ENCODE results near the gene ZNF500. TPM values are rescaled to one million over a fixed set of nuclear protein-coding genes. Genes with fewer than 3 reads are reported as not detected.

The ZNF500 gene
- total RNA-seq, 1 experiment from 2014 or later = 10.6 TPM

DNA sequence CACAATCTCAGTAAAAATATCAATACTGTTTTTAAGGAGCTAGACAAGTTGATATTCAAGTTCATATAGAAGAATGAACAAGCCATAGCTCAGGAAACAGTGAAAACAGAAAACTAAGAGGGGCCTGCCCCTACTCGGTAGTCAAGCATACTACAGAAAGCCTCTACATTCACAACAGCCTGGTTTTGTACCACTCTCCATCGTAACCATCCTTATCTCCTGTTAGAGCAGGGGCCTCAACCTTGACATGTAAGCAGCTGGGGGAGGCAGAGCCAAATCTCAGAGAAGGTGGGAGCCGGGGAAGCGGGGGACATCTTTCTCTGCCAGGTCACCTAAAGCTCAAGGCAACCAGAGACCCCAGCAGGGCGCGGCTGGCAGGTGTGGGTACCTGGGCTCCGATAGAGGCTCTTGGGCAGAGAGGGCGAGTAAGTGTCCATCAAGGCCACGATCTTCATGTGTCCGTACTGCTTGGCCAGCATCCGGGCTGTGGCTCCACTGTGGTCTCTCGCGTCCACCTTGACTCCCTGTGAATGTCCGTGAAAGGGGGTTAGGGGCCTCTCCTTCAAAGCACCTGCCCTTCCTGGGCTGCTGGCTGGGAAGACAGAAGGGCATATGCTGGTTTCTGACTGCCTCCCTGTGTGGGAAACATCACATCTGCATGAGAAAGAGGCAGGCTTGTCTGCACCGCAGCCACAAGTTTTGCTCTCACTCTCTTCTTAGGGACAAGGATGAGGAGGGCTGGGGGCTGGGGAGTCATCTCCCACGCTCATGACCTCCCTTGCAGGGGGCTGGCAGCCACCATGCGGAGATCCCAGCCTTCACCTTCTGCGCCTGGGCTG lies 53.1 kb downstream of the ZNF500 start:
- no peak for DNase-seq (ENCODE audit: low read depth)

GRCh38 chr16:4709481-4709880 lies 57.5 kb downstream of the ZNF500 start:
- no peak for DNase-seq (ENCODE audit: low read depth)

GRCh38 chr16:4706871-4707270 lies 60.1 kb downstream of the ZNF500 start:
- DNase-seq (ENCODE audit: low read depth) = no peak

DNA sequence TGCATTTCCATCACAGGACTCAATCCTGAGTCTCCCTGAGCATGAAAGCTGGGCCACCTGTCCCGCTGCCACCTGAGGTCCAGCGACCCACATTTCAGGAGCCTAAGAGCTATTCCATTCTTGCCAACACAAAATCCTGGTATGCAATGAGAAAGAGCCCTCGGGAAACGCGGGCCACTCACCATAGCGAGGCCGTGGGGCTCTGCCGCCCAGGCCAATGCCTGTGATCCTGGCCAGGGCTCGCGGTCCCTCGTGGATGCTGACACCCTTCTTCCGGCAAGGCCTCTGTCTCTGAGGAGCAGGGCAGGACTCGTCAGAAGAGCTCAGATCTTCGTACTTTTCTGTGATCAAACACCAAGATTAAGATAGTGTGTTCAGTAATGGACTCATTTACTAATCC lies 62.0 kb downstream of the ZNF500 start:
- no peak for DNase-seq (ENCODE audit: low read depth)

DNA sequence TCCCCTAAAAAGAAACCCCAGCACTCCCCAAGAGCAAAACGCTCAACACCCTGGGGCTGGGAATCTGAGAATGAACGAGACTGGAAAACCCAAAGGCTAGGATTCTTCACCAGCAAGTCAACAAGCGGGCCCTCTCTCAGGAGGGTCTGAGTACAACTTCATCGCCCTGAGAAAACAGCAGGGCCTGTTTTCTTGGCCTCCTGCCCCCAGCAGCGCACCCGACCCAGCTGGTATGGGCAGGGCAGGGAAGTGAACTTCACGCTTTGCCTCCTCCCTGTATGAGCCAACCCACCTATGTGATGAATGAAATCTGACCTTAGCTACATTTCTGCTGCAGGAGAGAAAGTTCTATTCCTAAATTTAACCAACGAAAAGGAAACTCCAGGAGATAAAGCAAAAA lies 62.5 kb downstream of the ZNF500 start:
- DNase-seq (ENCODE audit: low read depth) = no peak

- no peak for DNase-seq (ENCODE audit: low read depth)
Observed at GRCh38 chr16:4703906-4704305, 63.1 kb downstream of the ZNF500 start.

GRCh38 chr16:4702466-4702808 lies 64.5 kb downstream of the ZNF500 start:
- no peak for DNase-seq (ENCODE audit: low read depth)

DNA sequence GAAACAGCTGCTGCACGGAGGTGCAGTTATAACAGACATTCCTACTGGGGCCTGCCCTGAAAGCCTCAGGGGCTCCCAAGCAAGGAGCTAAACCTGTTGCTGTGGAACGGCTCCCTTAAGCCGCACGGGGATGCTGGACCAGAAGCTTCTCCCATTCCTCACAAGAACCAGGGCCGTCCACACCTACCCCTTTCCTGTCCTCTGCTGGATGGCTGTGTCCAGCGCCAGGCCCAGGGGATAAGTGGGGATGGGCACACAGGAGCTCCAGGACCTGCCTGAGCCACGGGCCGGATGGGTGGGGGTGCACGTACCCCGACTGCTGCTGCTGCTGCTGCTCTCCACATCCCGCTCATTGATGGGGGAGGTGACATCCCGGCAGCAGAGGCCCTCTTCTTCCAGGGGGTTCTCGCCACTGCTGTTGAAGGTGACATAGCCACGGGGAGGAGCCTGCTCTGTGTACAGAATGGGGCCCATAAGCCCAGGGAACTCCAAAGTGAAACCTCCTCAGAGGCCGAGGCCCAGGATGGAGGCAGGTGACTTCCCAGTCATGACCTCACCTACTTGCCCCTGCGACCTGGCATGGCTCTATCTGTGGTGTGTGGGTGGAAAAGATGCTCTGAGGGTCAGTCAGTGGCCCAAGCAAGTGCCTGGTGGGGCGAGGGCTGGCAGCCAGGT lies 65.0 kb downstream of the ZNF500 start:
- no peak for DNase-seq (ENCODE audit: low read depth)

DNA sequence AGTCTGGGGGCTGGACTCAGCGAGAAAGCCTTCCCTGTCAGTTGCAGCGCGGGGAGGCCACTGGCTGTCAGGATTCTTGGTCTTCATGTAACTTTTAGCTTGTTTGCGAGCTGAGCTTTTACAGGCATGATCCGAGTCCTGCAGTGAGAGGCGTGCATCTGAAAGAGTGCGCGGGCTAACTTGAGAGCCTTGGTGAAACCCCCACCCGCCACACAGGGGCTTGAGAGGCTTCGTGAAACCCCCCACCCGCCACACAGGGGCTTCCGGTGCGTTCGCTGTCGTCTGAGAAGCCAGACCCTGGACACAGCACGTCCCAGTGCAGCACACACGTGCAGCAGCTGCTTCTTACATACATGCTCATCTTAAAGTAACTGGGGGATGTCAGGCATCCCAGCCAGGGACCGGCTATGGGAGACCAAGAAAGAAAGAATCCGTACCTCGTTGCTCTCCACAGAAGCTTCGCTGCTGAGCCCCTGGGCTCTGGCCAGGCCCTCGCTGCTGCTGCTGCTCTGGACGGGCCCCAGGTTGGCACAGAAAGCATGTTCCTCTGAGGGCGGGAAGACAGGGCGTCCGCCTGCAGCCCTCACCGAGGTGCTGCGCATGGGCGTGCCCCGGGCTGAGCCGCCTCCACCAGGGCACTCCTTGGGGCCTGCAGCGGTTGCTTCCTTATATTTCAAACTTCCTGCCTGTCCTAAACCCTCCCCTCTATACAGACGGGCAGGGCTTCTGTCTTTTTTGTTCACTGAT lies 65.8 kb downstream of the ZNF500 start:
- DNase-seq (ENCODE audit: low read depth) = no peak

DNA sequence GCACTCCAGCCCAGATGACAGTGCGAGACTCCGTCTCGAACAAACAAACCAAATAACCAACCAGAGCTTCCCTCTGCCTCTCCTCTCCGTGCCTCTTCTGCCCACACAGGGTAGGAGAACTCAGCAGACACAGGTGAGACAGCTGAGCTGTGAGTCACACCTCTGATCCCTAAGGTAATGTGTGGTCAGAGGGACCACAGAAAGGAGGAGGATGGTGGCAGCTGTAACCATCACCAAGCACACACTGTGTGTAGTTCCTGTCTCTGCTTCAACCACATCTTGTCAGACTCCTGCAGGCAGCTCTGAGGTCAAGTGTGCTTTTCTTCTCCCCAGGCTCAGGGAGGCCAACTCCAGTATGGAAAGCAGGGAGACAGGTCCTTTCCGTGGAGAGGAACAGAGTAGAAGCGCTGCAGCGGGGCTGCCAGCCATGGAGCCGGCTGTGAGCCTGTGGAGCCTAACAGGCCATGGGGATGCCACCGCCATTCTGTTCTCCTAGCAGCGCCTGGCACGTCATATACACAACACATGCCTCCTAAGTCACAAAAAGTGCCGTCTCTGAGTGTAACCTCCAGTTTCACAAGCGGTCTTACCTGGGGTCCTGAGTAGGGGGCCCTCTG lies 66.5 kb downstream of the ZNF500 start:
- no peak for DNase-seq (ENCODE audit: low read depth)

- DNase-seq (ENCODE audit: low read depth) = no peak
Observed at GRCh38 chr16:4699046-4699556, 67.9 kb downstream of the ZNF500 start.

GRCh38 chr16:4698321-4699045 lies 68.5 kb downstream of the ZNF500 start:
- DNase-seq (ENCODE audit: low read depth) = no peak

Small RNAs within 50 kb of the gene (small RNA-seq; reads per million reads assigned to genes)
- gene RF00017 = not detected

Other genes with a start within 250 kb of the ZNF500 start
- gene CDIP1, start 228.4 kb downstream of the ZNF500 start, total RNA-seq (2014; rRNA removed; shearing (Covaris generic)) = 14.1 and 21.8 TPM in 2 replicates
- gene C16orf96, start 210.8 kb downstream of the ZNF500 start, total RNA-seq (2014; rRNA removed; shearing (Covaris generic)) = not detected in 2 replicates
- gene UBALD1, start 152.3 kb downstream of the ZNF500 start, total RNA-seq (2014; rRNA removed; shearing (Covaris generic)) = 30.4 and 44.2 TPM in 2 replicates
- 13.3 and 24.0 TPM in 2 replicates for gene MGRN1, start 142.3 kb downstream of the ZNF500 start, total RNA-seq (2014; rRNA removed; shearing (Covaris generic))
- gene NUDT16L1, start 73.6 kb downstream of the ZNF500 start, total RNA-seq (2014; rRNA removed; shearing (Covaris generic)) = 23.5 and 27.3 TPM in 2 replicates
- 19.7 and 24.8 TPM in 2 replicates for gene ANKS3, start 32.9 kb downstream of the ZNF500 start, total RNA-seq (2014; rRNA removed; shearing (Covaris generic))
- gene DNAAF8, start 32.6 kb downstream of the ZNF500 start, total RNA-seq (2014; rRNA removed; shearing (Covaris generic)) = 2.5 TPM in 1 of 2 replicates, not detected in the other
- not detected in 2 replicates for gene SEPTIN12, start 21.2 kb upstream of the ZNF500 start, total RNA-seq (2014; rRNA removed; shearing (Covaris generic))
- gene SMIM22, start 28.2 kb upstream of the ZNF500 start, total RNA-seq (2014; rRNA removed; shearing (Covaris generic)) = not detected in 2 replicates
- 5.7 and 7.6 TPM in 2 replicates for gene ROGDI, start 35.5 kb upstream of the ZNF500 start, total RNA-seq (2014; rRNA removed; shearing (Covaris generic))
- gene GLYR1, start 80.1 kb upstream of the ZNF500 start, total RNA-seq (2014; rRNA removed; shearing (Covaris generic)) = 42.4 and 45.8 TPM in 2 replicates
- gene UBN1, start 80.3 kb upstream of the ZNF500 start, total RNA-seq (2014; rRNA removed; shearing (Covaris generic)) = 28.4 and 36.2 TPM in 2 replicates
- 0.13 and 0.24 TPM in 2 replicates for gene PPL, start 170.0 kb upstream of the ZNF500 start, total RNA-seq (2014; rRNA removed; shearing (Covaris generic))
- gene SEC14L5, start 191.2 kb upstream of the ZNF500 start, total RNA-seq (2014; rRNA removed; shearing (Covaris generic)) = 0.03 TPM in 1 of 2 replicates, not detected in the other

Measured in HT1080 (cell line).